Left lung (tissue), 10 donors: Measurements from ENCODE around the gene SIK2. TPM values are rescaled to one million over a fixed set of nuclear protein-coding genes. Genes with fewer than 3 reads are reported as not detected.
A peak's percentile ranks its signal among the peaks of the same experiment; 100 is the strongest.

Experiments used
- ATAC-seq: fragments of 200-7000 bp; cut with Tn5 transposase; one replicate; pipeline ENCODE4 v1.9.1; 2020; ENCODE audit warnings: moderate library complexity
- DNase-seq, 4 donors: peaks; one replicate each; pipeline ENCODE4 v3.0.0-alpha.2; 2013 to 2020
- H3K27ac ChIP-seq, 2 donors: fragments of 200-600 bp; sonication (generic) in 1 of 2; one replicate each; pipeline versions ENCODE4 v1.5.0 to v1.8.0; 2020 to 2021
- H3K27me3 ChIP-seq, 2 donors: fragments of 200-600 bp; sonication (generic) in 1 of 2; one replicate each; pipeline versions ENCODE4 v1.5.0 to v1.8.0; 2020 to 2021
- H3K36me3 ChIP-seq, 2 donors: fragments of 200-600 bp; sonication (generic) in 1 of 2; one replicate each; pipeline versions ENCODE4 v1.5.0 to v1.8.0; 2020 to 2021
- H3K4me1 ChIP-seq, 2 donors: fragments of 200-600 bp; one replicate each; pipeline ENCODE4 v1.8.0; 2021
- H3K4me3 ChIP-seq, 2 donors: fragments of 200-600 bp; sonication (generic) in 1 of 2; one replicate each; pipeline versions ENCODE4 v1.5.0 to v1.8.0; 2020 to 2021; ENCODE audit warnings: mild to moderate bottlenecking in 1 of 2
- H3K9me3 ChIP-seq, 2 donors: fragments of 200-600 bp; sonication (generic) in 1 of 2; one replicate each; pipeline versions ENCODE4 v1.5.0 to v1.8.0; 2020 to 2021
- intact Hi-C, 2 donors: fragments of 100-400 bp; cut with DNase I; formaldehyde crosslinking; loops; one replicate each; pipeline versions ENCODE4 v1.11.2 to v1.14.2; 2022
- polyA plus RNA-seq, 6 donors: library from polyadenylated mRNA; unstranded; fragments of 120-200 nt; gene quantifications; one replicate each; pipeline ENCODE4 v1.2.1, GENCODE V29; 2013; ENCODE audit not compliant: insufficient read length in 6 of 6
- total RNA-seq, 2 donors: library from RNA; stranded (reverse); fragmentation: NEBNext Ultra II Directional; extraction: Animal tissue kit (Norgen Biotek cat#: 25700); gene quantifications; one replicate each; pipeline ENCODE4 v1.2.1, GENCODE V29; 2021
- TF ChIP-seq, protein P1 (sequence below), 2 donors: fragments of 200-600 bp; sonication (generic) in 1 of 2; IDR thresholded peaks; one replicate each; pipeline versions ENCODE4 v1.5.0 to v1.8.0; 2021; ENCODE audit warnings: antibody characterized with exemption in 2 of 2
- donor health status: DM: no; HTN: yes; CAD: no.
- donor health status: DM: no; HTN: no; CAD: no.

Gene SIK2
- total and polyA plus RNA-seq, 8 donors: 23.3 to 35.1 (median 30.8) TPM

- H3K9me3 ChIP-seq: no peaks in the 10 kb centered on the region
- intact Hi-C loops: no loop called here
- H3K4me3 ChIP-seq: no peak overlapping the region
- ATAC-seq (peak; percentile 5), DNase-seq (no peak)
- peak overlapping the region in 1 of 2 donors; percentile 21 for H3K27ac ChIP-seq
- H3K4me1 ChIP-seq: peaks cover 27 to 31% of the 10 kb centered on the region in 2 donors
- peaks cover 0 to 23% of the 10 kb centered on the region in 2 donors for H3K36me3 ChIP-seq
- H3K27me3 ChIP-seq: no peaks in the 10 kb centered on the region
- TF ChIP-seq, protein P1, sequence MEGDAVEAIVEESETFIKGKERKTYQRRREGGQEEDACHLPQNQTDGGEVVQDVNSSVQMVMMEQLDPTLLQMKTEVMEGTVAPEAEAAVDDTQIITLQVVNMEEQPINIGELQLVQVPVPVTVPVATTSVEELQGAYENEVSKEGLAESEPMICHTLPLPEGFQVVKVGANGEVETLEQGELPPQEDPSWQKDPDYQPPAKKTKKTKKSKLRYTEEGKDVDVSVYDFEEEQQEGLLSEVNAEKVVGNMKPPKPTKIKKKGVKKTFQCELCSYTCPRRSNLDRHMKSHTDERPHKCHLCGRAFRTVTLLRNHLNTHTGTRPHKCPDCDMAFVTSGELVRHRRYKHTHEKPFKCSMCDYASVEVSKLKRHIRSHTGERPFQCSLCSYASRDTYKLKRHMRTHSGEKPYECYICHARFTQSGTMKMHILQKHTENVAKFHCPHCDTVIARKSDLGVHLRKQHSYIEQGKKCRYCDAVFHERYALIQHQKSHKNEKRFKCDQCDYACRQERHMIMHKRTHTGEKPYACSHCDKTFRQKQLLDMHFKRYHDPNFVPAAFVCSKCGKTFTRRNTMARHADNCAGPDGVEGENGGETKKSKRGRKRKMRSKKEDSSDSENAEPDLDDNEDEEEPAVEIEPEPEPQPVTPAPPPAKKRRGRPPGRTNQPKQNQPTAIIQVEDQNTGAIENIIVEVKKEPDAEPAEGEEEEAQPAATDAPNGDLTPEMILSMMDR (IDR thresholded peaks at IDR 0.05): no peak
These were observed 128.8 kb downstream of the SIK2 start for GRCh38 chr11:111730871-111731591.

- no peak for ATAC-seq
- H3K27me3 ChIP-seq: no peaks in the 10 kb centered on the region
- no peaks in the 10 kb centered on the region for H3K9me3 ChIP-seq
- H3K4me1 ChIP-seq: peaks cover 35 to 37% of the 10 kb centered on the region in 2 donors
- H3K36me3 ChIP-seq: peaks cover 0 to 15% of the 10 kb centered on the region in 2 donors
- TF ChIP-seq, protein P1 (IDR thresholded peaks at IDR 0.05): no peak
- no peak for DNase-seq
- peak overlapping the region; percentile 5 to 88 for H3K27ac ChIP-seq
- H3K4me3 ChIP-seq: no peak overlapping the region
- intact Hi-C loops: no loop called here
These were observed 129.6 kb downstream of the SIK2 start for GRCh38 chr11:111731821-111732220.

DNA sequence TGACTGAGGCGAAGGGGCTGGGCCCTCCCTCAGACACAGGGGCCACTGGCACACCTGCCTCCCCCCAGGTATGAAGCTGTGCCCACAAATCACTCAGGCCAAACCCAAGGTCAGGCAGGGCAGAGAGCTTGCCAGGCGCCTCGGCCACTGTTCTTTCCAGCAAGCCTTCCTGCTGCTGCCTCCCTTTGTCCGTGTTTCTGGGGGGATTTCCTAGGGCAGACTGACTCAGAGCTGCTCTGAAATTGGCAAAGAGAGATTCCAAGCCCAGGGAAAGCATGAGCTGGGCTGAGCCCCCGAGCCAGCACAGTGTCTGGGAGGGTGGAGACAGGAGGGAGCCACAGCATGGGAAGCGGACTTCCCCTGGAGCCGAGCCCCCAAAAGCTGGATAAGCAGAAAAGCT is 130.8 kb downstream of the SIK2 start:
- no peaks in the 10 kb centered on the region for H3K27me3 ChIP-seq
- intact Hi-C loops: no loop called here
- peak; percentile 47 for ATAC-seq
- H3K27ac ChIP-seq: peak overlapping the region; percentile 88 to 93
- H3K9me3 ChIP-seq: no peaks in the 10 kb centered on the region
- peaks cover 44 to 48% of the 10 kb centered on the region in 2 donors for H3K4me1 ChIP-seq
- TF ChIP-seq, protein P1 (IDR thresholded peaks at IDR 0.05): no peak
- H3K36me3 ChIP-seq: peaks cover 0 to 3% of the 10 kb centered on the region in 2 donors
- H3K4me3 ChIP-seq: no peak overlapping the region
- DNase-seq: peak in 3 of 4 donors; percentile 29 to 67 (median 63)

GRCh38 chr11:111733611-111734088 is 131.4 kb downstream of the SIK2 start:
- TF ChIP-seq, protein P1 (IDR thresholded peaks at IDR 0.05): no peak
- Histone ChIP-seq H3K27me3 (no peaks in the 10 kb centered on the region), H3K9me3 (no peaks in the 10 kb centered on the region), H3K4me1 (peaks cover 44 to 53% of the 10 kb centered on the region in 2 donors), H3K27ac (peak overlapping the region; percentile 88 to 93), H3K36me3 (no peaks in the 10 kb centered on the region), H3K4me3 (no peak overlapping the region)
- intact Hi-C loops: no loop called here
- no peak for DNase-seq
- ATAC-seq: no peak

DNA sequence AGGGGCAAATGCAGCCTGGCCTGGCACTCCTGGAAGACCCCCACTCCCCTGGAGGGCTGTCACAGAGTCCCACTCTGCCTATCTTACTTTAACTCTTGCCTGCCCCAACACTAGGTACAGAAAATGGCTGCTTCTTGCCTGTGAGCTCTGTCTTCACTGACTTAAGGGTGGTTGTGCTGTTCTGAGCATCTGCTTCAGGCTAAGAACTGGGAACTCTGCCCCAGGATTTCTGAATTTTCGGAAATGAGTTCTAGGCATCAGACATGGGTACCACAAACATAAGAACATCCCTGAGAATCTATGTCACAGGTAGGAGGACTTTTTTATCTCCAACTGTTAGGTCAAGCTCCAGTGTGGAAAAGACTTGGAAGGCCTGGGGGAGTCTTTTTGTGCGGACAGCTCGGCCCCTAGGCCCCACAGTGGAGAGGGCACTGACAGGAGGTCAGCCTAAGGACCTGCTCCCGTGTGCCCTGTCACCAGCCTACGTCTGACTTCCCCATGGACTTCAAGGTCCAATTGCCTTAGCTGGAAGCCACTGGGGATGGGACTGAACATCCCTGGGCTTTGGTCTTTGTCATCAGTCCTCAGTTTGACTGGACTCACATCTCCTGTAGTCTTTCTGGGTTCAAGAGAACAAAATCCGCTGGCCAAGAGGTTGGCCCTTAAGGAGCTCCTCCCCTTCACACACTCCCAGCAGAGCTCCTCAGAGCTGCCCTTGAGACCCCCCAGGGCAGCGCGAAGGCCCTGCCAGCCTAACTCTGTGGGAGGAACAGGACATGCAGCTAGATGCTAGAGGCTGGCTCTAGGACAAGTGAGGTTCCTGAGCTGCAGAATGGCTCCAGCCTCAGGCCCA is 132.1 kb downstream of the SIK2 start:
- Histone ChIP-seq H3K27ac (peak overlapping the region; percentile 88 to 93), H3K36me3 (no peaks in the 10 kb centered on the region), H3K4me3 (no peak overlapping the region), H3K9me3 (no peaks in the 10 kb centered on the region), H3K4me1 (peaks cover 44 to 53% of the 10 kb centered on the region in 2 donors), H3K27me3 (no peaks in the 10 kb centered on the region)
- TF ChIP-seq, protein P1 (IDR thresholded peaks at IDR 0.05): no peak
- DNase-seq (no peak), ATAC-seq (no peak)
- intact Hi-C loops: no loop called here
